CD4-positive, alpha-beta T cell (primary cell): Measurements from ENCODE around the gene RABEP2. TPM values are rescaled to one million over a fixed set of nuclear protein-coding genes. Genes with fewer than 3 reads are reported as not detected.

ENCODE experiments used
- ATAC-seq: fragments of 200-7000 bp; cut with Tn5 transposase; one replicate; pipeline ENCODE4 v1.10.0; 2022; ENCODE audit warnings: mild to moderate bottlenecking; ENCODE audit not compliant: poor library complexity
- CTCF ChIA-PET: fragments of 350-600 bp; sonication (Branson Sonifier 250); formaldehyde crosslinking; loops from one replicate; lab custom pipeline; 2021; ENCODE audit warnings: antibody characterized with exemption, inconsistent platforms; lab: Charles Lee
- POLR2A ChIA-PET: fragments of 350-600 bp; sonication (Branson Sonifier 250); formaldehyde crosslinking; loops from one replicate; lab custom pipeline; 2021; ENCODE audit warnings: antibody characterized with exemption, inconsistent platforms; lab: Charles Lee
- DNase-seq, 14 experiments: peaks; one replicate each; pipeline ENCODE4 v3.0.0-alpha.2; 2013 to 2020; ENCODE audit warnings: mixed read lengths in 2 of 14
- H3K27ac ChIP-seq, 2 donors: one replicate each; pipeline versions ENCODE4 v1.5.1 to v1.7.0; 2013; ENCODE audit warnings: low read length in 2 of 2, low read depth in 1 of 2, mild to moderate bottlenecking in 1 of 2
- H3K27me3 ChIP-seq, 2 experiments: 1 replicate in 1 of 2; 2 replicates in 1 of 2; pipeline versions ENCODE4 v1.6.1 to v1.7.0; 2013; ENCODE audit warnings: low read length in 2 of 2, control low read depth in 1 of 2, mild to moderate bottlenecking in 1 of 2, moderate library complexity in 1 of 2; ENCODE audit not compliant: insufficient read depth in 2 of 2, control insufficient read depth in 1 of 2
- H3K36me3 ChIP-seq: one replicate; pipeline ENCODE4 v1.6.1; 2013; ENCODE audit warnings: low read length, control low read depth; ENCODE audit not compliant: insufficient read depth
- H3K4me1 ChIP-seq: one replicate; pipeline ENCODE4 v1.6.1; 2013; ENCODE audit warnings: low read length, control low read depth; ENCODE audit not compliant: insufficient read depth
- H3K4me3 ChIP-seq: one replicate; pipeline ENCODE4 v1.5.1; 2013; ENCODE audit warnings: mild to moderate bottlenecking, low read length, moderate library complexity
- H3K9me3 ChIP-seq, 2 experiments: 1 replicate in 1 of 2; 2 replicates in 1 of 2; pipeline versions ENCODE4 v1.6.1 to v1.7.0; 2013; ENCODE audit warnings: low read length in 2 of 2, mild to moderate bottlenecking in 2 of 2, control low read depth in 1 of 2, moderate library complexity in 1 of 2; ENCODE audit not compliant: control insufficient read depth in 1 of 2, insufficient read depth in 1 of 2
- H3K27ac Mint-ChIP-seq: one replicate; pipeline ENCODE4 v1.8.0; 2020; ENCODE audit warnings: mixed read lengths
- H3K27me3 Mint-ChIP-seq: one replicate; pipeline ENCODE4 v1.8.0; 2021; ENCODE audit warnings: mixed read lengths
- H3K36me3 Mint-ChIP-seq: one replicate; pipeline ENCODE4 v1.8.0; 2021; ENCODE audit warnings: low read depth, mixed read lengths
- H3K4me1 Mint-ChIP-seq: one replicate; pipeline ENCODE4 v1.8.0; 2021; ENCODE audit warnings: low read depth, mixed read lengths
- H3K4me3 Mint-ChIP-seq: one replicate; pipeline ENCODE4 v1.8.0; 2020; ENCODE audit warnings: mild to moderate bottlenecking, mixed read lengths
- H3K9me3 Mint-ChIP-seq: one replicate; pipeline ENCODE4 v1.8.0; 2020; ENCODE audit warnings: mixed read lengths
- intact Hi-C, 2 experiments: fragments of 100-400 bp; cut with DNase I in 1 of 2; cut with micrococcal nuclease in 1 of 2; formaldehyde crosslinking; loops; one replicate each; pipeline versions ENCODE4 v1.15.1 to v1.9.0; 2023 to 2025; cut with DNase I, micrococcal nuclease
- total RNA-seq, 174 experiments: library from RNA in 2 of 174; stranded (reverse) in 2 of 174; gene quantifications; one replicate each; pipeline ENCODE4 v1.2.3 and lab custom pipeline; 2021 to 2026
- TF ChIP-seq, protein P1 (sequence below): fragments of 200-600 bp; IDR thresholded peaks from one replicate; pipeline ENCODE4 v1.8.0; 2022; ENCODE audit warnings: antibody characterized with exemption, mild to moderate bottlenecking

RABEP2 gene
- total RNA-seq, 2 experiments from 2014 or later, result 23.3 to 23.4 TPM

DNA sequence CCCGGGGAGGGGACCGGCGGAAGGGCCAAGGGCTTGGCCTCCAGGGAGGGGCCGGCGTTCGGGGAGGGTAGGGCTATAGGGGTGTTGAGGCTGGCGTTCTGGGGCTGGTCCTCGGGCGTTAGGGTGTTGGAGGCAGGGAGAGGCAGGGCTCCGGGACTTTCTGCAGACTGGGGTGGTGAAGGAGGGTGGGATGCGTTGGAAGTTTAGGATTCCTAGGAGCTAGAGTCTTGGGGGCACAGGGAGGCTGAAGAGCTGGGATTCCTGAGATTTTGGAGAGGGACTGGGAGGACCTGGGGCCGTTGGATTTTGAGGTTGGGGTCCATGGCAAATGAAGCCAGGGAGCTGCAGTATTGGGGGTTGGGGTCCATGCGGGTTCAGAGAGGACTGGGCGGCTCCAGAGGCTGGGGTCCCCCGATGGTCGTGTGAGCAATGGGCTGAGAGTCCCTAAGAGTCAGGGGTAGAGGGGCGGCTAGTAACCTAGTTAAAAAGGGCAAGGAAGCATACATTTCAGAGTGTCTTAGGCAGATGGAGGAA is 26.4 kb upstream of the RABEP2 start:
- intact Hi-C loops, result loop anchor here in 1 of 2 experiments (1.0 kb wide), 1 partner anchor 23 kb away; the partner anchor contains the start of gene SPNS1
- peak overlapping the region; percentile 91 for H3K4me3 Mint-ChIP-seq
- H3K4me3 ChIP-seq, result peak overlapping the region; percentile 77

DNA sequence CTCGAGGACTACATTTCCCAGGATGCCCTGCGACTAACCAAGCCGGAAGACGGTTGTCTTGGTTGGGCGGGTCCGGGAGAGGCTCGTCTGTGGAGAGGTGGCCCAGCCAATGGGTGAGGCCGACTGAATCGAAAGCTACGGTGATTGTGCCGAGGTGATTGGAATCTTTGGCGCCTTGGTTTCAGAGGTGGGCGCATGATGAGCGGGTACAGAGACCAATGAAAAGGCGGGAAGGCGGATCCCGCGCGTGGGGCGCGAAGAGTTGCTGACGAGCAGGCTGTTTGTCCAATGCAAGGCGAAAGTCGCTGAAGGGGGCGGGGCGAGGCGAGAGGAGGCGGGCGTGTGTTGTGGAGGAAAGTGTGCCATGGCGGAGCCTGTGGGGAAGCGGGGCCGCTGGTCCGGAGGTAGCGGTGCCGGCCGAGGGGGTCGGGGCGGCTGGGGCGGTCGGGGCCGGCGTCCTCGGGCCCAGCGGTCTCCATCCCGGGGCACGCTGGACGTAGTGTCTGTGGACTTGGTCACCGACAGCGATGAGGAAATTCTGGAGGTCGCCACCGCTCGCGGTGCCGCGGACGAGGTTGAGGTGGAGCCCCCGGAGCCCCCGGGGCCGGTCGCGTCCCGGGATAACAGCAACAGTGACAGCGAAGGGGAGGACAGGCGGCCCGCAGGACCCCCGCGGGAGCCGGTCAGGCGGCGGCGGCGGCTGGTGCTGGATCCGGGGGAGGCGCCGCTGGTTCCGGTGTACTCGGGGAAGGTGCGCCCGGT is 25.8 kb upstream of the RABEP2 start, which contains the start of gene NFATC2IP:
TSS of gene NFATC2IP (plus strand) at position 290 of the 762 bp plus-strand sequence. CDS start at position 365, 75 bp downstream.
- peaks cover 28% of the 10 kb centered on the region for H3K4me1 Mint-ChIP-seq
- TF ChIP-seq, protein P1, sequence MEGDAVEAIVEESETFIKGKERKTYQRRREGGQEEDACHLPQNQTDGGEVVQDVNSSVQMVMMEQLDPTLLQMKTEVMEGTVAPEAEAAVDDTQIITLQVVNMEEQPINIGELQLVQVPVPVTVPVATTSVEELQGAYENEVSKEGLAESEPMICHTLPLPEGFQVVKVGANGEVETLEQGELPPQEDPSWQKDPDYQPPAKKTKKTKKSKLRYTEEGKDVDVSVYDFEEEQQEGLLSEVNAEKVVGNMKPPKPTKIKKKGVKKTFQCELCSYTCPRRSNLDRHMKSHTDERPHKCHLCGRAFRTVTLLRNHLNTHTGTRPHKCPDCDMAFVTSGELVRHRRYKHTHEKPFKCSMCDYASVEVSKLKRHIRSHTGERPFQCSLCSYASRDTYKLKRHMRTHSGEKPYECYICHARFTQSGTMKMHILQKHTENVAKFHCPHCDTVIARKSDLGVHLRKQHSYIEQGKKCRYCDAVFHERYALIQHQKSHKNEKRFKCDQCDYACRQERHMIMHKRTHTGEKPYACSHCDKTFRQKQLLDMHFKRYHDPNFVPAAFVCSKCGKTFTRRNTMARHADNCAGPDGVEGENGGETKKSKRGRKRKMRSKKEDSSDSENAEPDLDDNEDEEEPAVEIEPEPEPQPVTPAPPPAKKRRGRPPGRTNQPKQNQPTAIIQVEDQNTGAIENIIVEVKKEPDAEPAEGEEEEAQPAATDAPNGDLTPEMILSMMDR, result no peak
- POLR2A ChIA-PET, result interaction anchor here (1.0 to 2.0 kb wide), 14 partner anchors 14 to 128 kb away, joined by 3 to 19 read pairs (median 5); partner anchors contain the start of genes ATXN2L, LAT, RABEP2 and SH2B1
- Histone ChIP-seq H3K27ac (peak within 1 kb of the TSS; percentile 36 to 63), H3K9me3 (no peaks in the 10 kb centered on the region), H3K27me3 (no peaks in the 10 kb centered on the region), H3K4me3 (peak within 1 kb of the TSS; percentile 77), H3K36me3 (peaks cover 30% of the 10 kb centered on the region), H3K4me1 (peaks cover 31% of the 10 kb centered on the region)
- no peaks in the 10 kb centered on the region for H3K27me3 Mint-ChIP-seq
- DNase-seq (peak; percentile 98 to 100 (median 99)), ATAC-seq (peak; percentile 95)
- H3K27ac Mint-ChIP-seq, result peak within 1 kb of the TSS; percentile 74
- intact Hi-C loops, result loop anchor here in 1 of 2 experiments (1.0 kb wide), 2 partner anchors 23 to 105 kb away; partner anchors contain the start of genes SPNS1 and TUFM
- H3K36me3 Mint-ChIP-seq, result peaks cover 46% of the 10 kb centered on the region
- CTCF ChIA-PET, result no interaction called here
- no peaks in the 10 kb centered on the region for H3K9me3 Mint-ChIP-seq
- H3K4me3 Mint-ChIP-seq, result peak within 1 kb of the TSS; percentile 96

More for the DNA sequence above, 26.4 kb upstream of the RABEP2 start:
- CTCF ChIA-PET, result no interaction called here
- Mint-ChIP-seq H3K27me3 (no peaks in the 10 kb centered on the region), H3K36me3 (peaks cover 52% of the 10 kb centered on the region), H3K27ac (peak overlapping the region; percentile 47), H3K9me3 (no peaks in the 10 kb centered on the region), H3K4me1 (peaks cover 26% of the 10 kb centered on the region)
- DNase-seq (peak in 2 of 14 experiments; percentile 15 to 30), ATAC-seq (no peak)
- Histone ChIP-seq H3K4me1 (peaks cover 29% of the 10 kb centered on the region), H3K27me3 (no peaks in the 10 kb centered on the region), H3K9me3 (no peaks in the 10 kb centered on the region), H3K27ac (peak overlapping the region in 1 of 2 donors; percentile 63), H3K36me3 (peaks cover 37% of the 10 kb centered on the region)
- POLR2A ChIA-PET, result interaction anchor here (1.4 kb wide), 2 partner anchors 32 to 56 kb away, joined by 4 to 6 read pairs; no protein-coding TSS in a partner anchor
- TF ChIP-seq, protein P1, result no peak

DNA sequence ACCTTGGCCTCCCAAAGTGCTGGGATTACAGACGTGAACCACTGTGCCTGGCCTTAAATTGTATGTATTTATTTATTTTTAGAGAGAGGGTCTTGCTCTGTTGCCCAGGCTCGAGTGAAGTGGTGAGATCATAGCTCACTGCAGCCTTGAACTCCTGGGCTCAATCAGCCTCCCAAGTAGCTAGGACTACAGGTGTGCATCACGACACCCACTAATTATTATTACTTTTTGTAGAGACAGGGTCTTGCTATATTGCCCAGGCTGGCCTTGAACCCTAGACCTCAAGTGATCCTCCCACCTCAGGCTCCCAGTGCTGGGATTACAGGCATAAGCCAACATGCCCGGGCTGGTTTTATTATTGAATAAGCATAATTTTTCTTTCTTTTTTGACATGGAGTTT is 21.6 kb upstream of the RABEP2 start:
- Mint-ChIP-seq H3K27me3 (no peaks in the 10 kb centered on the region), H3K9me3 (no peaks in the 10 kb centered on the region), H3K27ac (no peak overlapping the region), H3K4me1 (peaks cover 18% of the 10 kb centered on the region), H3K4me3 (no peak overlapping the region), H3K36me3 (peaks cover 9% of the 10 kb centered on the region)
- POLR2A ChIA-PET, result interaction anchor here (0.8 kb wide), 1 partner anchor 71 kb away, joined by 3 read pairs; no protein-coding TSS in a partner anchor
- CTCF ChIA-PET, result no interaction called here
- Histone ChIP-seq H3K4me1 (peaks cover 19% of the 10 kb centered on the region), H3K4me3 (no peak overlapping the region), H3K27me3 (no peaks in the 10 kb centered on the region), H3K27ac (no peak overlapping the region), H3K36me3 (no peaks in the 10 kb centered on the region), H3K9me3 (no peaks in the 10 kb centered on the region)
- no peak for ATAC-seq
- intact Hi-C loops, result no loop called here
- DNase-seq, result no peak
- TF ChIP-seq, protein P1, result no peak
